A549 (cell line): ENCODE measurements around the gene LRG1. TPM values are rescaled to one million over a fixed set of nuclear protein-coding genes. Genes with fewer than 3 reads are reported as not detected.

Source experiments
- ATAC-seq, 2 experiments: fragments of 200-7000 bp in 1 of 2; fragments of >200 bp in 1 of 2; cut with Nextera tagmentation in 1 of 2; cut with Tn5 transposase in 1 of 2; 3 replicates each; pipeline versions ENCODE4 v1.8.0 to v1.9.1; 2018 to 2020; ENCODE audit warnings: mild to moderate bottlenecking in 1 of 2, moderate library complexity in 1 of 2
- CTCF ChIA-PET: fragments of 300-600 bp; sonication (Branson Sonifier 250); formaldehyde crosslinking; extraction: SDS; loops from one replicate; lab custom pipeline; 2021; ENCODE audit warnings: antibody characterized with exemption, inconsistent platforms; lab: Yijun Ruan, JAX
- POLR2A ChIA-PET: fragments of 350-600 bp; formaldehyde crosslinking; extraction: SDS; loops from one replicate; lab custom pipeline; 2021; ENCODE audit warnings: antibody characterized with exemption, inconsistent platforms; lab: Yijun Ruan, JAX
- DNase-seq, 2 experiments: peaks; one replicate each; pipeline versions ENCODE4 v3.0.0 to v3.0.0-alpha.2; 2011 to 2016; ENCODE audit warnings: low read depth in 1 of 2, low spot score in 1 of 2
- FAIRE-seq: peaks from 2 replicates; lab custom pipeline; 2011; peaks lifted over from hg19 to GRCh38; lab: Jason Lieb, UNC
- H3K27ac ChIP-seq, 2 experiments: fragments of >200 bp; sonication (Bioruptor Twin); formaldehyde crosslinking; 3 replicates each; pipeline ENCODE4 v1.5.1; 2016 to 2017
- H3K4me1 ChIP-seq: fragments of >200 bp; sonication (Bioruptor Twin); formaldehyde crosslinking; 3 replicates; pipeline ENCODE4 v1.6.1; 2016
- H3K4me2 ChIP-seq: fragments of >200 bp; sonication (Bioruptor Twin); formaldehyde crosslinking; 3 replicates; pipeline ENCODE4 v1.6.1; 2016
- H3K4me3 ChIP-seq: fragments of >200 bp; sonication (Bioruptor Twin); formaldehyde crosslinking; 3 replicates; pipeline ENCODE4 v1.5.1; 2016
- H3K9me3 ChIP-seq: fragments of >200 bp; sonication (Bioruptor Twin); formaldehyde crosslinking; 3 replicates; pipeline ENCODE4 v1.6.1; 2016
- ATOH8 ChIP-seq: fragments of 250-450 bp; sonication (Bioruptor Pico); IDR thresholded peaks from 2 replicates; pipeline ENCODE4 v1.5.0; 2020; ENCODE audit warnings: low read depth, mild to moderate bottlenecking, moderate library complexity
- CBX8 ChIP-seq: fragments of 200-600 bp; sonication (generic); IDR thresholded peaks from 2 replicates; pipeline ENCODE4 v1.6.1; 2016
- CEBPB ChIP-seq, 2 experiments: fragments of >200 bp in 1 of 2; sonication (Bioruptor Twin) in 1 of 2; formaldehyde crosslinking in 1 of 2; IDR thresholded peaks; 2 replicates each; pipeline ENCODE4 v1.6.1; 2012 to 2016
- CHD4 ChIP-seq: fragments of 200-600 bp; sonication (generic); IDR thresholded peaks from 2 replicates; pipeline ENCODE4 v1.6.1; 2016; ENCODE audit warnings: antibody characterized with exemption, mild to moderate bottlenecking, borderline replicate concordance
- ELK1 ChIP-seq: fragments of 150-350 bp; IDR thresholded peaks from 2 replicates; pipeline ENCODE4 v1.6.1; 2014; ENCODE audit warnings: low read depth, mild to moderate bottlenecking, low read length
- ESRRA ChIP-seq: fragments of 150-350 bp; IDR thresholded peaks from 2 replicates; pipeline ENCODE4 v1.6.1; 2014; ENCODE audit warnings: mild to moderate bottlenecking, low read length, borderline replicate concordance
- FOSB ChIP-seq: fragments of 250-450 bp; sonication (Bioruptor Pico); IDR thresholded peaks from 2 replicates; pipeline ENCODE4 v1.5.0; 2020; ENCODE audit warnings: mild to moderate bottlenecking, moderate library complexity
- FOSL2 ChIP-seq, 2 experiments: fragments of 450-650 bp in 1 of 2; fragments of >200 bp in 1 of 2; sonication (Bioruptor Twin) in 1 of 2; formaldehyde crosslinking; IDR thresholded peaks; 2 replicates each; pipeline versions ENCODE4 v1.5.0 to v1.6.1; 2016 to 2020; ENCODE audit warnings: mild to moderate bottlenecking in 1 of 2, moderate library complexity in 1 of 2
- FOXS1 ChIP-seq: fragments of 250-450 bp; sonication (Bioruptor Pico); IDR thresholded peaks from 2 replicates; pipeline ENCODE4 v1.5.0; 2020; ENCODE audit warnings: mild to moderate bottlenecking, moderate library complexity
- GATA3 ChIP-seq: IDR thresholded peaks from 2 replicates; pipeline ENCODE4 v1.6.1; 2012; ENCODE audit warnings: borderline replicate concordance
- HDAC2 ChIP-seq: fragments of 200-600 bp; sonication (generic); IDR thresholded peaks from 2 replicates; pipeline ENCODE4 v1.6.1; 2016
- JUNB ChIP-seq: fragments of >200 bp; sonication (Bioruptor Twin); formaldehyde crosslinking; IDR thresholded peaks from 2 replicates; pipeline ENCODE4 v1.6.1; 2016
- KDM1A ChIP-seq: fragments of 200-600 bp; sonication (generic); IDR thresholded peaks from 2 replicates; pipeline ENCODE4 v1.6.1; 2016; ENCODE audit warnings: low read depth, mild to moderate bottlenecking
- MAZ ChIP-seq: fragments of 150-350 bp; IDR thresholded peaks from 2 replicates; pipeline ENCODE4 v1.6.1; 2014; ENCODE audit warnings: antibody characterized with exemption, low read depth, low read length, borderline replicate concordance
- MYC ChIP-seq: IDR thresholded peaks from 2 replicates; pipeline ENCODE4 v1.6.1; 2012; ENCODE audit warnings: mild to moderate bottlenecking, inconsistent platforms, low read length, improper control_type of control experiment, borderline replicate concordance
- NFE2L2 ChIP-seq: fragments of 150-350 bp; conservative IDR thresholded peaks from 2 replicates; pipeline ENCODE4 v1.6.1; 2014; ENCODE audit warnings: low read length
- NPAS2 ChIP-seq: fragments of 250-450 bp; sonication (Bioruptor Pico); IDR thresholded peaks from 2 replicates; pipeline ENCODE4 v1.8.0; 2022; ENCODE audit warnings: mild to moderate bottlenecking, moderate library complexity, borderline replicate concordance
- PBX3 ChIP-seq: IDR thresholded peaks from 2 replicates; pipeline ENCODE4 v1.6.1; 2012
- PHF8 ChIP-seq: fragments of 200-600 bp; sonication (generic); IDR thresholded peaks from 2 replicates; pipeline ENCODE4 v1.6.1; 2016; ENCODE audit warnings: low read depth, mild to moderate bottlenecking, antibody characterized with exemption, moderate library complexity, borderline replicate concordance
- POLR2AphosphoS2 ChIP-seq: conservative IDR thresholded peaks from 2 replicates; pipeline ENCODE4 v1.6.1; 2012; ENCODE audit warnings: low read length, improper control_type of control experiment, inconsistent platforms
- RARB ChIP-seq: fragments of 250-450 bp; sonication (Bioruptor Pico); IDR thresholded peaks from 2 replicates; pipeline ENCODE4 v1.8.0; 2021; ENCODE audit warnings: mild to moderate bottlenecking, moderate library complexity
- RFX5 ChIP-seq: fragments of 450-650 bp; IDR thresholded peaks from 2 replicates; pipeline ENCODE4 v1.7.1; 2014; ENCODE audit warnings: antibody characterized with exemption, mild to moderate bottlenecking, moderate library complexity
- RNF2 ChIP-seq: fragments of 200-600 bp; sonication (generic); IDR thresholded peaks from 2 replicates; pipeline ENCODE4 v1.6.1; 2016; ENCODE audit warnings: low read depth, mild to moderate bottlenecking, antibody characterized with exemption, moderate library complexity, borderline replicate concordance
- ZSCAN20 ChIP-seq: fragments of 250-450 bp; sonication (Bioruptor Pico); IDR thresholded peaks from 2 replicates; pipeline ENCODE4 v1.8.0; 2022; ENCODE audit warnings: mild to moderate bottlenecking, moderate library complexity
- WGBS: methylation state at CpG from one replicate; pipeline ENCODE4 v1.1.6; 2017; ENCODE audit errors: missing lambda C conversion rate; 5-methylcytosine and 5-hydroxymethylcytosine counted together
- polyA plus RNA-seq, 4 experiments: library from polyadenylated mRNA; depleted of rRNA in 3 of 4; stranded (reverse); fragments of >200 nt; fragmentation: RNase III in 1 of 4; extraction: RNeasy Plus Mini Kit Qiagen cat#74134 plus additional on column Dnase treatment in 1 of 4; gene quantifications; 2 replicates in 3 of 4; 3 replicates in 1 of 4; pipeline ENCODE4 v1.2.3, GENCODE V29; 2011 to 2017

LRG1 gene
- polyA plus RNA-seq, 2 of the 4 experiments (the other 2 are of a cell fraction): 0.18 TPM; not detected in 1

GRCh38 chr19:4492337-4493103 lies 47.3 kb downstream of the LRG1 start:
- Histone ChIP-seq H3K27ac (no peak overlapping the region), H3K4me2 (no peak overlapping the region)
- 100% methylated on average over 3 of the region's 3 CpGs for WGBS
- TF ChIP-seq CEBPB (IDR thresholded peaks at IDR 0.05) (no peak), HDAC2 (no peak), RFX5 (no peak), ZSCAN20 (CRISPR knock-in tag) (no peak), NFE2L2 (no peak), POLR2AphosphoS2 (no peak), CBX8 (no peak), ATOH8 (no peak), RNF2 (no peak), PHF8 (no peak), RARB (CRISPR knock-in tag) (no peak)
- TF ChIP-seq, all 56 proteins: peak for 0
- no peaks in the 10 kb centered on the region for H3K9me3 ChIP-seq
- ChIA-PET POLR2A (no interaction called here), CTCF (no interaction called here)
- FAIRE-seq (no peak), ATAC-seq (no peak), DNase-seq (no peak)
- no peak overlapping the region for H3K4me3 ChIP-seq
- no peaks in the 10 kb centered on the region for H3K4me1 ChIP-seq

GRCh38 chr19:4491446-4491845 lies 48.4 kb downstream of the LRG1 start:
- ATAC-seq (no peak), FAIRE-seq (no peak), DNase-seq (no peak)
- Histone ChIP-seq H3K27ac (no peak overlapping the region), H3K9me3 (no peaks in the 10 kb centered on the region), H3K4me1 (no peaks in the 10 kb centered on the region), H3K4me2 (no peak overlapping the region), H3K4me3 (no peak overlapping the region)
- ChIA-PET POLR2A (no interaction called here), CTCF (interaction anchor here (0.6 kb wide), 1 partner anchor 108 kb away, joined by 5 read pairs; no protein-coding TSS in a partner anchor)
- WGBS: 98% methylated on average over 12 of the region's 21 CpGs
- no peak for TF ChIP-seq FOSB (CRISPR knock-in tag)
- TF ChIP-seq MAZ: no peak
- TF ChIP-seq ELK1: no peak
- no peak for TF ChIP-seq ESRRA
- TF ChIP-seq MYC: no peak
- no peak for TF ChIP-seq CHD4
- TF ChIP-seq PBX3: no peak

- TF ChIP-seq GATA3 (no peak), KDM1A (no peak), NFE2L2 (no peak), FOXS1 (CRISPR knock-in tag) (no peak), NPAS2 (CRISPR knock-in tag) (no peak), CEBPB (IDR thresholded peaks at IDR 0.05) (no peak), ZSCAN20 (CRISPR knock-in tag) (no peak), JUNB (no peak), FOSL2 (IDR thresholded peaks at IDR 0.05) (no peak), FOSL2 (CRISPR knock-in tag; IDR thresholded peaks at IDR 0.05) (no peak)
- Histone ChIP-seq H3K9me3 (no peaks in the 10 kb centered on the region), H3K27ac (no peak overlapping the region), H3K4me1 (no peaks in the 10 kb centered on the region), H3K4me2 (no peak overlapping the region), H3K4me3 (no peak overlapping the region)
- ChIA-PET CTCF (interaction anchor here (0.5 kb wide), 1 partner anchor 70 kb away, joined by 4 read pairs; no protein-coding TSS in a partner anchor), POLR2A (no interaction called here)
- 94% methylated on average over 14 of the region's 29 CpGs for WGBS
- FAIRE-seq (no peak), ATAC-seq (no peak), DNase-seq (no peak)
These were observed 51.3 kb downstream of the LRG1 start for GRCh38 chr19:4488496-4488895.
